DOHH2 (cell line): ENCODE measurements around the gene HERC4.

Experiments used
- H3F3A ChIP-seq: fragments of 200-600 bp; sonication (generic), shearing (Covaris generic); 2 replicates; pipeline ENCODE4 v1.6.0; 2016; ENCODE audit warnings: antibody characterized with exemption, mild to moderate bottlenecking; ENCODE audit not compliant: control insufficient read depth, insufficient read depth
- H3K27ac ChIP-seq: fragments of 200-600 bp; sonication (generic); 2 replicates; pipeline ENCODE4 v1.5.1; 2014; ENCODE audit warnings: low read depth, mild to moderate bottlenecking, low read length, moderate library complexity
- H3K27me3 ChIP-seq: fragments of 200-600 bp; sonication (generic); 2 replicates; pipeline ENCODE4 v1.6.1; 2014; ENCODE audit warnings: mild to moderate bottlenecking, low read length, mixed read lengths; ENCODE audit not compliant: control insufficient read depth
- H3K36me3 ChIP-seq: fragments of 200-600 bp; sonication (generic); 2 replicates; pipeline ENCODE4 v1.6.1; 2014; ENCODE audit warnings: mild to moderate bottlenecking, low read length, moderate library complexity, mixed read lengths; ENCODE audit not compliant: control insufficient read depth
- H3K4me1 ChIP-seq: fragments of 200-600 bp; sonication (generic); 2 replicates; pipeline ENCODE4 v1.6.1; 2014; ENCODE audit warnings: mild to moderate bottlenecking, low read length, mixed read lengths; ENCODE audit not compliant: control insufficient read depth
- H3K4me2 ChIP-seq: fragments of 200-600 bp; sonication (generic); 2 replicates; pipeline ENCODE4 v1.6.0; 2014; ENCODE audit warnings: mild to moderate bottlenecking, low read length, moderate library complexity
- H3K4me3 ChIP-seq: fragments of 200-600 bp; sonication (generic); 2 replicates; pipeline ENCODE4 v1.5.1; 2014; ENCODE audit warnings: mild to moderate bottlenecking, low read length, mixed read lengths
- H3K79me2 ChIP-seq: fragments of 200-600 bp; sonication (generic); 2 replicates; pipeline ENCODE4 v1.6.1; 2014; ENCODE audit warnings: mild to moderate bottlenecking, low read length, mixed read lengths; ENCODE audit not compliant: control insufficient read depth
- H3K9me2 ChIP-seq: fragments of 200-600 bp; sonication (generic); replicated peaks from 2 replicates; pipeline ENCODE4 v1.6.1; 2014; ENCODE audit warnings: mild to moderate bottlenecking, low read length, mixed read lengths; ENCODE audit not compliant: control insufficient read depth
- H3K9me3 ChIP-seq: fragments of 200-600 bp; sonication (generic); 2 replicates; pipeline ENCODE4 v1.6.1; 2014; ENCODE audit warnings: antibody characterized with exemption, low read length, mixed read lengths; ENCODE audit not compliant: control insufficient read depth, insufficient read depth
- H4K20me1 ChIP-seq: fragments of 200-600 bp; sonication (generic); 2 replicates; pipeline ENCODE4 v1.6.0; 2014; ENCODE audit warnings: low read depth, mild to moderate bottlenecking, antibody characterized with exemption, low read length, moderate library complexity; ENCODE audit not compliant: control insufficient read depth, insufficient read depth
- CTCF ChIP-seq: fragments of 200-600 bp; sonication (generic); IDR thresholded peaks from one replicate; pipeline ENCODE4 v1.5.1; 2014; ENCODE audit warnings: antibody characterized with exemption, mild to moderate bottlenecking, low read depth, low read length; ENCODE audit not compliant: poor library complexity, severe bottlenecking
- EZH2phosphoT487 ChIP-seq: fragments of 200-600 bp; sonication (generic); IDR thresholded peaks from 2 replicates; pipeline ENCODE4 v1.6.1; 2017; ENCODE audit warnings: borderline replicate concordance, mild to moderate bottlenecking, antibody characterized with exemption, low read length, moderate library complexity, mixed read lengths

Gene HERC4

GRCh38 chr10:68099736-68100135 is 24.7 kb upstream of the HERC4 start:
- no peak overlapping the region for H3K27ac ChIP-seq
- no peaks in the 10 kb centered on the region for H4K20me1 ChIP-seq
- H3K4me3 ChIP-seq = no peak overlapping the region
- 0 out of 2 replicates have a peak, but pooled peaks cover 2% of the 10 kb centered on the region for H3F3A ChIP-seq
- H3K9me3 ChIP-seq = no peaks in the 10 kb centered on the region
- H3K27me3 ChIP-seq = no peaks in the 10 kb centered on the region
- no peaks in the 10 kb centered on the region for H3K79me2 ChIP-seq
- no peak overlapping the region for H3K4me2 ChIP-seq
- no peaks in the 10 kb centered on the region for H3K9me2 ChIP-seq
- H3K36me3 ChIP-seq = no peaks in the 10 kb centered on the region
- H3K4me1 ChIP-seq = no peaks in the 10 kb centered on the region
- no peak for TF ChIP-seq CTCF
- no peak for TF ChIP-seq EZH2phosphoT487

GRCh38 chr10:68096913-68097516 is 21.9 kb upstream of the HERC4 start:
- H3K9me2 ChIP-seq = no peaks in the 10 kb centered on the region
- no peak overlapping the region for H3K4me2 ChIP-seq
- TF ChIP-seq CTCF (no peak), EZH2phosphoT487 (no peak)
- H3K36me3 ChIP-seq = no peaks in the 10 kb centered on the region
- H3F3A ChIP-seq = 0 out of 2 replicates have a peak, but pooled peaks cover 2% of the 10 kb centered on the region
- no peaks in the 10 kb centered on the region for H3K79me2 ChIP-seq
- H4K20me1 ChIP-seq = no peaks in the 10 kb centered on the region
- no peak overlapping the region for H3K27ac ChIP-seq
- H3K9me3 ChIP-seq = peaks cover 4% of the 10 kb centered on the region; the same call in 1 of the 2 replicates
- H3K4me3 ChIP-seq = no peak overlapping the region
- H3K27me3 ChIP-seq = no peaks in the 10 kb centered on the region
- H3K4me1 ChIP-seq = peaks cover 6% of the 10 kb centered on the region

- Histone ChIP-seq H3K4me2 (no peak overlapping the region), H3K27ac (no peak overlapping the region), H3K27me3 (no peaks in the 10 kb centered on the region), H3K79me2 (no peaks in the 10 kb centered on the region), H3K4me3 (no peak overlapping the region), H3K4me1 (peaks cover 6% of the 10 kb centered on the region), H3K9me2 (no peaks in the 10 kb centered on the region), H4K20me1 (no peaks in the 10 kb centered on the region), H3K9me3 (peaks cover 4% of the 10 kb centered on the region; the same call in 1 of the 2 replicates), H3F3A (no peaks in the 10 kb centered on the region), H3K36me3 (no peaks in the 10 kb centered on the region)
- no peak for TF ChIP-seq CTCF
- no peak for TF ChIP-seq EZH2phosphoT487
Observed at GRCh38 chr10:68095153-68095552, 20.1 kb upstream of the HERC4 start.
